HepG2 (cell line): ENCODE results near the gene MOCS1. TPM values are rescaled to one million over a fixed set of nuclear protein-coding genes. Genes with fewer than 3 reads are reported as not detected.

Experiments
- AFF4 ChIP-seq: sonication (generic); formaldehyde crosslinking; IDR thresholded peaks from 2 replicates; pipeline ENCODE4 v1.4.0; 2020; ENCODE audit warnings: missing genetic modification reagents
- BHLHE40 ChIP-seq: IDR thresholded peaks from 2 replicates; pipeline ENCODE4 v1.6.1; 2011; ENCODE audit warnings: low read length, improper control_type of control experiment
- CHCHD3 ChIP-seq: sonication (generic); formaldehyde crosslinking; IDR thresholded peaks from 2 replicates; pipeline ENCODE4 v1.8.0; 2022; ENCODE audit warnings: mild to moderate bottlenecking, missing genetic modification reagents, moderate library complexity
- E2F5 ChIP-seq: sonication (generic); formaldehyde crosslinking; conservative IDR thresholded peaks from 2 replicates; pipeline ENCODE4 v1.4.0; 2020; ENCODE audit warnings: missing genetic modification reagents
- FOXK1 ChIP-seq: sonication (generic); formaldehyde crosslinking; IDR thresholded peaks from 2 replicates; pipeline ENCODE4 v1.4.0; 2020; ENCODE audit warnings: low read depth, missing genetic modification reagents, borderline replicate concordance
- HNF1B ChIP-seq: sonication (generic); formaldehyde crosslinking; IDR thresholded peaks from 2 replicates; pipeline ENCODE4 v1.5.1; 2020; ENCODE audit warnings: mild to moderate bottlenecking, moderate library complexity, missing genetic modification reagents
- HOXA3 ChIP-seq: sonication (generic); formaldehyde crosslinking; IDR thresholded peaks from 2 replicates; pipeline ENCODE4 v1.5.0; 2020; ENCODE audit warnings: missing genetic modification reagents
- IRF2 ChIP-seq: IDR thresholded peaks from 2 replicates; pipeline ENCODE4 v1.6.1; 2018; ENCODE audit warnings: missing genetic modification reagents, missing compliant biosample characterization
- LCORL ChIP-seq, 2 experiments: fragments of 450-650 bp in 1 of 2; sonication (generic) in 1 of 2; formaldehyde crosslinking in 1 of 2; IDR thresholded peaks; 2 replicates each; pipeline versions ENCODE4 v1.5.0 to v1.6.1; 2017 to 2020; ENCODE audit warnings: antibody characterized with exemption in 1 of 2, missing genetic modification reagents in 1 of 2
- MXD1 ChIP-seq: sonication (generic); formaldehyde crosslinking; IDR thresholded peaks from 2 replicates; pipeline ENCODE4 v1.4.0; 2020; ENCODE audit warnings: mild to moderate bottlenecking, missing genetic modification reagents
- RFX5 ChIP-seq: IDR thresholded peaks from 2 replicates; pipeline ENCODE4 v1.6.1; 2011; ENCODE audit warnings: low read depth, low read length, improper control_type of control experiment
- SOX6 ChIP-seq, 2 experiments: fragments of 450-650 bp in 1 of 2; sonication (generic) in 1 of 2; formaldehyde crosslinking in 1 of 2; IDR thresholded peaks; 2 replicates each; pipeline versions ENCODE4 v1.4.0 to v1.6.1; 2017 to 2020; ENCODE audit warnings: antibody characterized with exemption in 1 of 2, mild to moderate bottlenecking in 1 of 2, missing genetic modification reagents in 1 of 2
- SP1 ChIP-seq, 2 experiments: fragments of 450-650 bp in 1 of 2; sonication (generic) in 1 of 2; formaldehyde crosslinking in 1 of 2; IDR thresholded peaks; 2 replicates each; pipeline versions ENCODE4 v1.4.0 to v1.6.1; 2016 to 2020; ENCODE audit warnings: missing genetic modification reagents in 1 of 2
- YEATS2 ChIP-seq: sonication (generic); formaldehyde crosslinking; IDR thresholded peaks from 2 replicates; pipeline ENCODE4 v1.4.0; 2020; ENCODE audit warnings: missing genetic modification reagents, borderline replicate concordance
- ZBED4 ChIP-seq: sonication (generic); formaldehyde crosslinking; IDR thresholded peaks from 2 replicates; pipeline ENCODE4 v1.4.0; 2020; ENCODE audit warnings: missing genetic modification reagents, borderline replicate concordance
- ZNF451 ChIP-seq: sonication (generic); formaldehyde crosslinking; IDR thresholded peaks from 2 replicates; pipeline ENCODE4 v1.5.0; 2020; ENCODE audit warnings: mild to moderate bottlenecking, missing genetic modification reagents
- ZNF724P ChIP-seq: sonication (generic); formaldehyde crosslinking; IDR thresholded peaks from 2 replicates; pipeline ENCODE4 v1.8.0; 2022; ENCODE audit warnings: missing genetic modification reagents, borderline replicate concordance
- polyA plus RNA-seq, 8 experiments: library from polyadenylated mRNA; depleted of rRNA in 3 of 8; stranded (reverse) in 7 of 8; unstranded in 1 of 8; fragments of >200 nt; fragmentation: Illumina TruSeq in 4 of 8; extraction: Trizol in 4 of 8; gene quantifications; 2 replicates each; pipeline versions ENCODE4 v1.2.1 to v1.2.3, GENCODE V29; 2011 to 2016; ENCODE audit warnings: low read depth in 4 of 8, missing spikeins in 1 of 8, mixed read lengths in 1 of 8; ENCODE audit not compliant: insufficient read depth in 1 of 8
- total RNA-seq, 5 experiments: library from RNA; depleted of rRNA; stranded (reverse); fragments of >200 nt; fragmentation: Illumina TruSeq; extraction: Trizol; gene quantifications; 2 replicates each; pipeline ENCODE4 v1.2.3, GENCODE V29; 2016; ENCODE audit warnings: low read depth in 1 of 5

MOCS1 gene
- total and polyA plus RNA-seq, 2 of the 13 experiments (the other 11 are each of a cell fraction or from before 2014, with no cell fraction given): 5.3 to 11.7 TPM

GRCh38 chr6:39887692-39888450 is 46.4 kb downstream of the MOCS1 start (continued):
- peak; percentile 70 for TF ChIP-seq ZNF724P (CRISPR knock-in tag)
- peak; percentile 66; the same call in 1 of the 2 replicates for TF ChIP-seq MXD1 (CRISPR knock-in tag)
- no peak for TF ChIP-seq SP1 (IDR thresholded peaks at IDR 0.05)
- TF ChIP-seq SP1 (CRISPR knock-in tag; IDR thresholded peaks at IDR 0.05): 0 out of 2 replicates have a peak, but pooled peaks have one; percentile 20
- TF ChIP-seq HOXA3 (CRISPR knock-in tag): peak; percentile 58; the same call in 1 of the 2 replicates
- TF ChIP-seq RFX5: no peak
- no peak for TF ChIP-seq AFF4 (CRISPR knock-in tag)
- no peak for TF ChIP-seq ZNF451 (CRISPR knock-in tag)
- TF ChIP-seq HNF1B (CRISPR knock-in tag): peak; percentile 76
- 0 out of 2 replicates have a peak, but pooled peaks have one; percentile 38 for TF ChIP-seq IRF2
- no peak for TF ChIP-seq LCORL (IDR thresholded peaks at IDR 0.05)
- TF ChIP-seq LCORL (CRISPR knock-in tag; IDR thresholded peaks at IDR 0.05): peak; percentile 82
- no peak for TF ChIP-seq SOX6 (IDR thresholded peaks at IDR 0.05)
- TF ChIP-seq SOX6 (CRISPR knock-in tag; IDR thresholded peaks at IDR 0.05): peak; percentile 62
- TF ChIP-seq CHCHD3 (CRISPR knock-in tag): no peak
- TF ChIP-seq YEATS2: peak; percentile 70; the same call in 1 of the 2 replicates
- TF ChIP-seq BHLHE40: peak; percentile 48; the same call in 1 of the 2 replicates
- TF ChIP-seq FOXK1 (CRISPR knock-in tag): no peak
- peak; percentile 60; the same call in 1 of the 2 replicates for TF ChIP-seq ZBED4
- no peak for TF ChIP-seq E2F5 (CRISPR knock-in tag)
